ENCODE results near the gene LENG8. TPM values are rescaled to one million over a fixed set of nuclear protein-coding genes. Genes with fewer than 3 reads are reported as not detected.

LENG8 gene
- total and polyA plus RNA-seq, 2 of the 4 experiments (the other 2 are of a cell fraction): 21.1 to 93.9 TPM

GRCh38 chr19:54420068-54420382, 29.0 kb upstream of the LENG8 start:
- no peaks in the 10 kb centered on the region for H4K20me1 ChIP-seq (ENCODE audit: insufficient read depth, low read length)
- no peak for TF ChIP-seq CTCF (conservative IDR thresholded peaks at IDR 0.05; ENCODE audit: low read depth, low read length)
- TF ChIP-seq POLR2A (IDR thresholded peaks at IDR 0.05; ENCODE audit: low read depth, low read length): no peak
- no peak for TF ChIP-seq ELK1 (IDR thresholded peaks at IDR 0.05; ENCODE audit: borderline replicate concordance, low read depth, low read length)
- H3K18ac ChIP-seq (ENCODE audit: low read depth, low read length): no peak overlapping the region
- H2BK20ac ChIP-seq (ENCODE audit: low read depth, low read length): no peak overlapping the region
- POLR2A ChIA-PET (ENCODE audit: unreplicated experiment): no interaction called here
- H2BK120ac ChIP-seq (ENCODE audit: low read depth, low read length): no peak overlapping the region
- H3K27me3 ChIP-seq (ENCODE audit: control insufficient read depth, insufficient read depth, low read length): peaks cover 31% of the 10 kb centered on the region
- no peaks in the 10 kb centered on the region for H3K36me3 ChIP-seq (ENCODE audit: control insufficient read depth, insufficient read depth, low read length)
- no peak overlapping the region for H3K14ac ChIP-seq (replicated peaks; ENCODE audit: low read depth, low read length)
- no peak overlapping the region for H3K4ac ChIP-seq (ENCODE audit: low read depth, low read length)
- no peak overlapping the region for H2AFZ ChIP-seq (replicated peaks; ENCODE audit: low read length, poor library complexity)
- H3K4me2 ChIP-seq (ENCODE audit: low read depth, low read length): no peak overlapping the region
- BruUV-seq (replicated peaks): no TSS peak
- peaks cover 3% of the 10 kb centered on the region; the same call in 1 of the 2 replicates for H3K9me1 ChIP-seq (ENCODE audit: insufficient read depth, low read length)
- intact Hi-C loops (cut with micrococcal nuclease) (no loop called here), in situ Hi-C loops (cut with MboI; ENCODE audit: low sequenced_read_pairs) (no loop called here), dilution Hi-C loops (cut with HindIII; ENCODE audit: low sequenced_read_pairs, unreplicated experiment) (no loop called here)
- no peak overlapping the region for H3K56ac ChIP-seq (ENCODE audit: extremely low read depth, insufficient read depth, low read length)
- H3K27ac ChIP-seq (ENCODE audit: insufficient read depth, low read length): no peak overlapping the region
- H4K5ac ChIP-seq (ENCODE audit: low read depth, low read length): no peak overlapping the region
- H4K8ac ChIP-seq (ENCODE audit: low read depth in 2 of 2, low read length in 2 of 2): no peak overlapping the region
- H3K4me1 ChIP-seq (ENCODE audit: control insufficient read depth, insufficient read depth, low read length): no peaks in the 10 kb centered on the region
- H2BK15ac ChIP-seq (ENCODE audit: low read depth, low read length): no peak overlapping the region
- H3K79me1 ChIP-seq (ENCODE audit: low read depth in 1 of 2, low read length in 2 of 2): no peaks in the 10 kb centered on the region
- H2AK9ac ChIP-seq (replicated peaks; ENCODE audit: low read depth, low read length, poor library complexity): no peak overlapping the region
- H3K23ac ChIP-seq (ENCODE audit: low read depth, low read length): no peak overlapping the region
- H3K9ac ChIP-seq (ENCODE audit: low read depth, low read length): no peak overlapping the region
- CTCF ChIA-PET: no interaction called here
- ATAC-seq (ENCODE audit: low read depth): no peak
- H4K91ac ChIP-seq (ENCODE audit: insufficient read depth, low read depth, low read length): no peak overlapping the region
- H3K4me3 ChIP-seq (ENCODE audit: insufficient read depth, low read depth, low read length): no peak overlapping the region
- WGBS, 2 experiments (ENCODE audit: extremely low coverage in 2 of 2, insufficient read length in 1 of 2): no CpG with 5 or more reads among the region's 10 CpGs
- DNase-seq: no peak
- no peaks in the 10 kb centered on the region for H3K9me3 ChIP-seq (ENCODE audit: control insufficient read depth, insufficient read depth, low read length)
- no peak overlapping the region for H2BK5ac ChIP-seq (ENCODE audit: low read depth, low read length, poor library complexity, severe bottlenecking)
- H2AK5ac ChIP-seq (ENCODE audit: low read depth, low read length): no peak overlapping the region

All from IMR-90 (cell line).